HEK293 (cell line): Measurements from ENCODE around the gene MAZ.

Source experiments
- CTCF ChIA-PET: fragments of 350-600 bp; formaldehyde crosslinking; extraction: SDS; loops from one replicate; lab custom pipeline; 2021; ENCODE audit warnings: antibody characterized with exemption; lab: Yijun Ruan, JAX
- POLR2A ChIA-PET: fragments of 300-600 bp; formaldehyde crosslinking; extraction: SDS; loops from one replicate; lab custom pipeline; 2020; ENCODE audit warnings: antibody characterized with exemption, inconsistent platforms; lab: Yijun Ruan, JAX
- H3K27ac ChIP-seq: fragments of 200-500 bp; sonication (Bioruptor generic); 2 replicates; pipeline ENCODE4 v1.5.1; 2014; ENCODE audit warnings: low read depth, low read length, control low read depth, inconsistent platforms; ENCODE audit errors: extremely low read depth
- H3K36me3 ChIP-seq, 2 experiments: fragments of 200-500 bp in 1 of 2; sonication (Bioruptor generic) in 1 of 2; 1 replicate in 1 of 2; 2 replicates in 1 of 2; pipeline ENCODE4 v1.5.1; 2014 to 2017; ENCODE audit warnings: inconsistent platforms in 2 of 2, low read length in 2 of 2; ENCODE audit not compliant: control insufficient read depth in 2 of 2, insufficient read depth in 1 of 2
- H3K4me1 ChIP-seq: fragments of 200-500 bp; sonication (Bioruptor generic); 2 replicates; pipeline ENCODE4 v1.5.1; 2014; ENCODE audit warnings: mild to moderate bottlenecking, low read length, inconsistent platforms; ENCODE audit not compliant: control insufficient read depth, insufficient read depth
- H3K4me3 ChIP-seq: 2 replicates; pipeline ENCODE4 v1.5.1; 2011; ENCODE audit warnings: low read depth, mild to moderate bottlenecking, control low read depth, low read length, moderate library complexity
- H3K9me3 ChIP-seq: fragments of 200-500 bp; sonication (Bioruptor generic); 2 replicates; pipeline ENCODE4 v1.5.1; 2014; ENCODE audit warnings: low read depth, low read length, inconsistent platforms; ENCODE audit not compliant: control insufficient read depth, insufficient read depth
- GFI1B ChIP-seq: fragments of 450-650 bp; formaldehyde crosslinking; IDR thresholded peaks from 2 replicates; pipeline ENCODE4 v1.5.1; 2016; ENCODE audit warnings: missing biosample characterization, missing genetic modification characterization
- MEIS1 ChIP-seq: sonication (generic); formaldehyde crosslinking; IDR thresholded peaks from 2 replicates; pipeline ENCODE4 v1.8.1; 2022; ENCODE audit warnings: missing genetic modification reagents, mild to moderate bottlenecking, borderline replicate concordance
- PRDM1 ChIP-seq: fragments of 450-650 bp; formaldehyde crosslinking; IDR thresholded peaks from 2 replicates; pipeline ENCODE4; 2016; ENCODE audit warnings: missing biosample characterization, missing genetic modification characterization
- PRDM10 ChIP-seq: fragments of 450-650 bp; formaldehyde crosslinking; IDR thresholded peaks from 2 replicates; pipeline ENCODE4 v1.5.1; 2016; ENCODE audit warnings: missing biosample characterization, missing genetic modification characterization
- REPIN1 ChIP-seq: fragments of 450-650 bp; formaldehyde crosslinking; IDR thresholded peaks from 2 replicates; pipeline ENCODE4 v1.5.1; 2017; ENCODE audit warnings: missing biosample characterization, missing genetic modification characterization, low read depth
- YY1 ChIP-seq: fragments of 450-650 bp; formaldehyde crosslinking; IDR thresholded peaks from 2 replicates; pipeline ENCODE4 v1.5.1; 2018; ENCODE audit warnings: missing biosample characterization, missing genetic modification characterization
- ZBTB11 ChIP-seq: fragments of 450-650 bp; formaldehyde crosslinking; conservative IDR thresholded peaks from 2 replicates; pipeline ENCODE4 v1.5.1; 2016; ENCODE audit warnings: low read depth, missing biosample characterization, missing genetic modification characterization
- ZBTB17 ChIP-seq: fragments of 450-650 bp; formaldehyde crosslinking; IDR thresholded peaks from 2 replicates; pipeline ENCODE4 v1.5.1; 2016; ENCODE audit warnings: missing biosample characterization, missing genetic modification characterization
- ZBTB6 ChIP-seq: fragments of 450-650 bp; formaldehyde crosslinking; IDR thresholded peaks from 2 replicates; pipeline ENCODE4 v1.5.1; 2017; ENCODE audit warnings: missing biosample characterization, missing genetic modification characterization
- ZBTB7A ChIP-seq: fragments of 450-650 bp; formaldehyde crosslinking; IDR thresholded peaks from 2 replicates; pipeline ENCODE4 v1.5.1; 2016; ENCODE audit warnings: low read depth, missing biosample characterization, missing genetic modification characterization
- ZFP69B ChIP-seq: fragments of 450-650 bp; formaldehyde crosslinking; IDR thresholded peaks from 2 replicates; pipeline ENCODE4 v1.5.1; 2016; ENCODE audit warnings: missing biosample characterization, missing genetic modification characterization
- ZIC2 ChIP-seq: fragments of 450-650 bp; formaldehyde crosslinking; IDR thresholded peaks from 2 replicates; pipeline ENCODE4 v1.5.1; 2016; ENCODE audit warnings: missing biosample characterization, missing genetic modification characterization
- ZNF114 ChIP-seq: fragments of 450-650 bp; formaldehyde crosslinking; IDR thresholded peaks from 2 replicates; pipeline ENCODE4 v1.5.0; 2017; ENCODE audit warnings: missing biosample characterization, missing genetic modification characterization
- ZNF24 ChIP-seq: fragments of 450-650 bp; formaldehyde crosslinking; IDR thresholded peaks from 2 replicates; pipeline ENCODE4 v1.5.1; 2016; ENCODE audit warnings: missing biosample characterization, missing genetic modification characterization
- ZNF501 ChIP-seq: fragments of 450-650 bp; formaldehyde crosslinking; IDR thresholded peaks from 2 replicates; pipeline ENCODE4 v1.5.1; 2016; ENCODE audit warnings: missing biosample characterization, missing genetic modification characterization
- ZNF530 ChIP-seq: fragments of 450-650 bp; formaldehyde crosslinking; IDR thresholded peaks from 2 replicates; pipeline ENCODE4 v1.5.1; 2016; ENCODE audit warnings: low read depth, missing biosample characterization, missing genetic modification characterization
- ZNF558 ChIP-seq: fragments of 450-650 bp; formaldehyde crosslinking; IDR thresholded peaks from 2 replicates; pipeline ENCODE4 v1.5.1; 2016; ENCODE audit warnings: missing biosample characterization, missing genetic modification characterization
- ZNF610 ChIP-seq: fragments of 450-650 bp; formaldehyde crosslinking; IDR thresholded peaks from 2 replicates; pipeline ENCODE4 v1.5.1; 2016; ENCODE audit warnings: missing biosample characterization, missing genetic modification characterization, borderline replicate concordance
- ZNF639 ChIP-seq: fragments of 450-650 bp; formaldehyde crosslinking; IDR thresholded peaks from 2 replicates; pipeline ENCODE4 v1.5.1; 2016; ENCODE audit warnings: missing biosample characterization, missing genetic modification characterization
- ZNF660 ChIP-seq: fragments of 450-650 bp; IDR thresholded peaks from 2 replicates; pipeline ENCODE4 v1.5.1; 2018; ENCODE audit warnings: missing biosample characterization, mild to moderate bottlenecking, missing genetic modification characterization
- ZNF664 ChIP-seq: fragments of 450-650 bp; formaldehyde crosslinking; IDR thresholded peaks from 2 replicates; pipeline ENCODE4 v1.5.1; 2016; ENCODE audit warnings: missing biosample characterization, missing genetic modification characterization
- ZNF76 ChIP-seq: fragments of 450-650 bp; formaldehyde crosslinking; IDR thresholded peaks from 2 replicates; pipeline ENCODE4; 2016; ENCODE audit warnings: low read depth, missing biosample characterization, missing genetic modification characterization, borderline replicate concordance
- ZSCAN18 ChIP-seq: fragments of 450-650 bp; formaldehyde crosslinking; IDR thresholded peaks from 2 replicates; pipeline ENCODE4 v1.5.1; 2016; ENCODE audit warnings: missing biosample characterization, missing genetic modification characterization

Gene MAZ

GRCh38 chr16:29804455-29805231, 1.7 kb upstream of the MAZ start (continued):
- TF ChIP-seq ZNF660 (tag by site-specific recombination): peak; percentile 6; the same call in 1 of the 2 replicates
- TF ChIP-seq ZNF530 (tag by site-specific recombination): no peak
- peak; percentile 80 for TF ChIP-seq ZBTB7A (tag by site-specific recombination)
- no peak for TF ChIP-seq MEIS1 (CRISPR knock-in tag)
- TF ChIP-seq PRDM10: peak; percentile 93
- no peak for TF ChIP-seq ZNF501 (tag by site-specific recombination)
- 0 out of 2 replicates have a peak, but pooled peaks have one; percentile 34 for TF ChIP-seq REPIN1 (tag by site-specific recombination)
- TF ChIP-seq ZNF558 (tag by site-specific recombination): no peak
- peak; percentile 78; the same call in 1 of the 2 replicates for TF ChIP-seq ZNF76 (tag by site-specific recombination)
- TF ChIP-seq PRDM1 (tag by site-specific recombination): peak; percentile 80
- TF ChIP-seq ZSCAN18 (tag by site-specific recombination): 0 out of 2 replicates have a peak, but pooled peaks have one; percentile 2
- no peak for TF ChIP-seq ZNF114 (tag by site-specific recombination)
- TF ChIP-seq ZBTB6 (tag by site-specific recombination): peak; percentile 75
- peak; percentile 83 for TF ChIP-seq ZIC2

- Histone ChIP-seq H3K9me3 (no peaks in the 10 kb centered on the region), H3K4me3 (peak overlapping the region; percentile 53), H3K27ac (peak overlapping the region; percentile 100), H3K36me3 (peaks cover 7 to 70% of the 10 kb centered on the region in 2 experiments; a peak in 2 of 3 replicates), H3K4me1 (peaks cover 12% of the 10 kb centered on the region)
- CTCF ChIA-PET: interaction anchor here (1.7 to 2.8 kb wide), 2 partner anchors 10 to 43 kb away, joined by 4 to 16 read pairs; partner anchors contain the start of gene PAGR1
- POLR2A ChIA-PET: interaction anchor here (0.6 to 4.0 kb wide), 18 partner anchors 9 to 1228 kb away, joined by 3 to 106 read pairs (median 4); partner anchors contain the start of genes ALDOA, HIRIP3, KCTD13 and KIF22
- TF ChIP-seq ZNF660 (tag by site-specific recombination): peak; percentile 97; the same call in 1 of the 2 replicates
- TF ChIP-seq ZFP69B (tag by site-specific recombination): peak; percentile 86; the same call in 1 of the 2 replicates
- TF ChIP-seq ZNF664 (tag by site-specific recombination): no peak
- TF ChIP-seq PRDM1 (tag by site-specific recombination): no peak
- peak; percentile 96 for TF ChIP-seq ZNF639 (tag by site-specific recombination)
- peak; percentile 82 for TF ChIP-seq ZBTB11 (tag by site-specific recombination)
- peak; percentile 93 for TF ChIP-seq ZBTB17 (tag by site-specific recombination)
- TF ChIP-seq ZNF24 (tag by site-specific recombination): peak; percentile 95
- TF ChIP-seq GFI1B (tag by site-specific recombination): peak; percentile 8
- peak; percentile 87 for TF ChIP-seq ZNF610 (tag by site-specific recombination)
- TF ChIP-seq YY1 (tag by site-specific recombination): peak; percentile 94
Observed at GRCh38 chr16:29805232-29806098, 864 bp upstream of the MAZ start.
